Vagina (tissue), 2 donors: ENCODE data around the gene ORM2.

Experiments used
- POLR2A ChIP-seq, 2 donors: fragments of 450-650 bp; IDR thresholded peaks; one replicate each; pipeline ENCODE4 v1.6.1; 2017; ENCODE audit warnings: antibody characterized with exemption in 2 of 2, mild to moderate bottlenecking in 2 of 2, moderate library complexity in 2 of 2
- POLR2AphosphoS5 ChIP-seq, 2 donors: sonication (generic); formaldehyde crosslinking; IDR thresholded peaks; one replicate each; pipeline ENCODE4 v1.9.0; 2017; ENCODE audit warnings: antibody characterized with exemption in 2 of 2, mild to moderate bottlenecking in 2 of 2, low read depth in 1 of 2; ENCODE audit not compliant: insufficient read depth in 1 of 2
- TF ChIP-seq, protein P1 (sequence below), 3 experiments: fragments of 450-650 bp in 2 of 3; fragments of 200-600 bp in 1 of 3; sonication (generic) in 1 of 3; IDR thresholded peaks; one replicate each; pipeline ENCODE4 v1.5.1; 2017 to 2019; ENCODE audit warnings: antibody characterized with exemption in 3 of 3, mild to moderate bottlenecking in 2 of 3, moderate library complexity in 2 of 3

DNA sequence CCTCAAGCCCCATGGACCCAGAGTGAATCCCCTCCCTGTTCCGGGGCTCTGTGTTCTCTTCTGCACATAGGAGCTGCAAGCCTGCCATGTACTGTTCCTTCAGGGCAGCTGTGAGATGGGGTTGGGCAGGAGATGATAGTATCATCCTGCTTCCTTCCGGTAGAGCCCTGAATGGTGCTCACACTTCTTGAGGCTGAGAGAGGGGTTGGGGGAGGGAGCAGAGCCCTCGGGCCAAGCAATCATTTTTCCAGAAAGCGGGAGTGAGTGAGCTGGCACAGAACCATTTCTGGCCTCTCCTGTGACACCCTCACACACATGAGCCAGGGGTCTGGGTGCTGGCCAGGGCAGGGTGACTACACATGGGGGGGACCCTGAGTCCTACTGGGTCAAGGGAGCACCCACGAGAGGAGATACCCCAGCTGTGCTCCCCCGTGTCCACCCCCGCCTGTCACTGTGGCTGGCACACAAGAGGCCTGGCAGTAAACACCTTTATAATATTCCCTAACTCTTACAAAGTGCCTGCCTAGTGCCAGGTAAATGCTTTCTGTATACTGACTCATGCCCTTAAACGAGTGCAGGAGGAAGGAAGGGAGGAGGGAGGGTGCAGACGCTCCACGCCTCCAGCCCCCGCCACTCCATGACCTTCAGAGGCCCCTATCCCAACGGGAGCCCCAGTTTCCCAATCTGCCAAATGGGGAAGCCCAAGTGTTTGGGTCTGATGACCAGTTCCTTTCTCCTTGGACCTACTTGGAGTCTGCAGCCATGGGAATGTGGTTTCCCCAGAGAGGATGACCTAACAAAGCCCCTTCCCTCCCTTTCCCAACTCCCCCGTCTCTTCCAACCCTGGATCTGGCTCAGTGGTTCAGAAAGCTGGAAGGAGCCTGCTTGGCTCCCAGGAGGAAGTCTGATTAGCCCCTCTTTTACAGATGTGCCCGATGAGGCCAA lies 42.6 kb downstream of the ORM2 start:
- TF ChIP-seq, protein P1, sequence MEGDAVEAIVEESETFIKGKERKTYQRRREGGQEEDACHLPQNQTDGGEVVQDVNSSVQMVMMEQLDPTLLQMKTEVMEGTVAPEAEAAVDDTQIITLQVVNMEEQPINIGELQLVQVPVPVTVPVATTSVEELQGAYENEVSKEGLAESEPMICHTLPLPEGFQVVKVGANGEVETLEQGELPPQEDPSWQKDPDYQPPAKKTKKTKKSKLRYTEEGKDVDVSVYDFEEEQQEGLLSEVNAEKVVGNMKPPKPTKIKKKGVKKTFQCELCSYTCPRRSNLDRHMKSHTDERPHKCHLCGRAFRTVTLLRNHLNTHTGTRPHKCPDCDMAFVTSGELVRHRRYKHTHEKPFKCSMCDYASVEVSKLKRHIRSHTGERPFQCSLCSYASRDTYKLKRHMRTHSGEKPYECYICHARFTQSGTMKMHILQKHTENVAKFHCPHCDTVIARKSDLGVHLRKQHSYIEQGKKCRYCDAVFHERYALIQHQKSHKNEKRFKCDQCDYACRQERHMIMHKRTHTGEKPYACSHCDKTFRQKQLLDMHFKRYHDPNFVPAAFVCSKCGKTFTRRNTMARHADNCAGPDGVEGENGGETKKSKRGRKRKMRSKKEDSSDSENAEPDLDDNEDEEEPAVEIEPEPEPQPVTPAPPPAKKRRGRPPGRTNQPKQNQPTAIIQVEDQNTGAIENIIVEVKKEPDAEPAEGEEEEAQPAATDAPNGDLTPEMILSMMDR (IDR thresholded peaks at IDR 0.05) = no peak
- TF ChIP-seq POLR2A (IDR thresholded peaks at IDR 0.05) (peak in 1 of 2 donors; percentile 19), POLR2AphosphoS5 (IDR thresholded peaks at IDR 0.05; ENCODE audit: insufficient read depth in 1 of 2, low read depth in 1 of 2) (peak in 1 of 2 donors; percentile 56)
